AG04449 (cell line): ENCODE data around the gene LDB2.
"Not testable (repeated sequence)": the region's sequence is repeated elsewhere in the genome, so short reads cannot be mapped to it uniquely, and the experiment has no call there.

Experiments used
- CTCF ChIA-PET: fragments of 350-600 bp; formaldehyde crosslinking; extraction: SDS; loops from one replicate; lab custom pipeline; 2021; ENCODE audit warnings: antibody characterized with exemption; lab: Yijun Ruan, JAX
- POLR2A ChIA-PET: fragments of 400-600, 350-600 bp; formaldehyde crosslinking; extraction: SDS; loops from one replicate; lab custom pipeline; 2020; ENCODE audit warnings: antibody characterized with exemption, inconsistent platforms; lab: Yijun Ruan, JAX
- DNase-seq: peaks from one replicate; pipeline ENCODE4 v3.0.0-alpha.2; 2010; ENCODE audit warnings: low read depth, low spot score
- H3K4me3 ChIP-seq: 2 replicates; pipeline ENCODE4 v1.5.1; 2011; ENCODE audit warnings: low read depth, mild to moderate bottlenecking, control low read depth, low read length
- CTCF ChIP-seq: IDR thresholded peaks from one replicate; pipeline ENCODE4 v1.5.1; 2011; ENCODE audit warnings: mild to moderate bottlenecking, moderate library complexity, low read length, control low read depth, inconsistent platforms; ENCODE audit not compliant: insufficient read depth; ENCODE audit errors: missing control alignments

LDB2 gene

GRCh38 chr4:16572631-16573030 lies 325.8 kb downstream of the LDB2 start:
- no peak for DNase-seq
- H3K4me3 ChIP-seq, result no peak overlapping the region
- POLR2A ChIA-PET, result no interaction called here
- CTCF ChIA-PET, result no interaction called here
- TF ChIP-seq CTCF, result no peak

GRCh38 chr4:16572161-16572560 lies 326.3 kb downstream of the LDB2 start:
- TF ChIP-seq CTCF, result no peak
- no peak for DNase-seq
- ChIA-PET CTCF (no interaction called here), POLR2A (no interaction called here)
- H3K4me3 ChIP-seq, result no peak overlapping the region

- ChIA-PET CTCF (no interaction called here), POLR2A (no interaction called here)
- no peak for TF ChIP-seq CTCF
Observed at GRCh38 chr4:16569790-16570189, 328.7 kb downstream of the LDB2 start.

GRCh38 chr4:16557316-16557715 lies 341.1 kb downstream of the LDB2 start:
- POLR2A ChIA-PET, CTCF ChIA-PET, H3K4me3 ChIP-seq, DNase-seq: not testable (repeated sequence)

More at GRCh38 chr4:16569790-16570189, 328.7 kb downstream of the LDB2 start:
- no peak for DNase-seq
- no peak overlapping the region for H3K4me3 ChIP-seq

GRCh38 chr4:16555156-16555555 lies 343.3 kb downstream of the LDB2 start:
- ChIA-PET CTCF (no interaction called here), POLR2A (no interaction called here)
- no peak for TF ChIP-seq CTCF
- no peak overlapping the region for H3K4me3 ChIP-seq
- no peak for DNase-seq

- no peak for DNase-seq
- TF ChIP-seq CTCF, result no peak
- POLR2A ChIA-PET, result no interaction called here
- no peak overlapping the region for H3K4me3 ChIP-seq
- CTCF ChIA-PET, result interaction anchor here (1.0 kb wide), 1 partner anchor 14 kb away, joined by 3 read pairs; no protein-coding TSS in a partner anchor
Observed at GRCh38 chr4:16550531-16550930, 347.9 kb downstream of the LDB2 start.

- H3K4me3 ChIP-seq, result no peak overlapping the region
- no peak for TF ChIP-seq CTCF
- POLR2A ChIA-PET, result no interaction called here
- DNase-seq, result no peak
- CTCF ChIA-PET, result no interaction called here
Observed at GRCh38 chr4:16545656-16546055, 352.8 kb downstream of the LDB2 start.
